Fibroblast of mammary gland (primary cell): Measurements from ENCODE around the gene DIS3L2.
A peak's percentile ranks its signal among the peaks of the same experiment; 100 is the strongest.

ENCODE experiments used
- DNase-seq: peaks from one replicate; pipeline ENCODE4 v3.0.0-alpha.2; 2010; ENCODE audit warnings: low read depth
- H3K4me3 ChIP-seq: 2 replicates; pipeline ENCODE4 v1.5.1; 2011; ENCODE audit warnings: low read depth, mild to moderate bottlenecking, low read length, moderate library complexity; ENCODE audit not compliant: control insufficient read depth
- TF ChIP-seq, protein P1 (sequence below): conservative IDR thresholded peaks from 2 replicates; pipeline ENCODE4 v1.5.1; 2011; ENCODE audit warnings: low read depth, low read length, inconsistent platforms; ENCODE audit not compliant: control insufficient read depth, insufficient read depth

The DIS3L2 gene

DNA sequence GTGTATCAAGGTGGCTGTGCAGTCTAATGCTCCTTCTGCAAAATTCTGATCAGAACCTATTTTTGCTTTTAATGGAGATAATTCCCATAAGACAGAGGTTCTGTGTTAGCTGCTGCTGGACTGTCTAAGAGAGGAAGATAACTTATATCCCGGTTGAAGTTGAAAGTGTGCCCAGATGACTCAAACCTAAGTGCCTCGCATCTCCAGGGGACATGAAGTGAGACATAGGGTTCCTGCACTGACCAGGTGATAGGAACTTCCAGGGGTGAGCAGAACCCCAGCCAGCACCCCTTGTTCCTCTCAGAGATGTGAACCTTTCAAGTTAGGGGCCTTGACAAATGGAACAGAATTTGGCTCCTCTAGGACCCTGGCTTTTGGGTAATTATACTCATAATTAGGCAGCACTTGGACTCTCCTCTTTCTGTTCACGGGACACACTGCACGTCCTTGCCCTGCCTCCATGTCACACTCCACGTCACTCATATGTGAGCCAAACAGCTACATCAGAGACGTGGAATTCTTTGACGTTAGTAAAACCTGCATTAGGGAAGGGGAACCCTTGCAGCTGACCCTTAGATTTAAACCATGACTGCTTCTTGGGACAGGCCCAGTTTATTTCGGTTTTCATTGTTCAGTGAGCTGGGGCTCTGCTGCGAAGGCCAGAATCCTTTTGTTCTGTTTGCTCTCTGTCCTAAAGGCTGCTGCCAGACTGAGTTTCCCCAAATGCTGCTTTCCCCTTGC is 312.6 kb downstream of the DIS3L2 start:
- H3K4me3 ChIP-seq, result no peak overlapping the region
- peak; percentile 43 for DNase-seq
- TF ChIP-seq, protein P1, sequence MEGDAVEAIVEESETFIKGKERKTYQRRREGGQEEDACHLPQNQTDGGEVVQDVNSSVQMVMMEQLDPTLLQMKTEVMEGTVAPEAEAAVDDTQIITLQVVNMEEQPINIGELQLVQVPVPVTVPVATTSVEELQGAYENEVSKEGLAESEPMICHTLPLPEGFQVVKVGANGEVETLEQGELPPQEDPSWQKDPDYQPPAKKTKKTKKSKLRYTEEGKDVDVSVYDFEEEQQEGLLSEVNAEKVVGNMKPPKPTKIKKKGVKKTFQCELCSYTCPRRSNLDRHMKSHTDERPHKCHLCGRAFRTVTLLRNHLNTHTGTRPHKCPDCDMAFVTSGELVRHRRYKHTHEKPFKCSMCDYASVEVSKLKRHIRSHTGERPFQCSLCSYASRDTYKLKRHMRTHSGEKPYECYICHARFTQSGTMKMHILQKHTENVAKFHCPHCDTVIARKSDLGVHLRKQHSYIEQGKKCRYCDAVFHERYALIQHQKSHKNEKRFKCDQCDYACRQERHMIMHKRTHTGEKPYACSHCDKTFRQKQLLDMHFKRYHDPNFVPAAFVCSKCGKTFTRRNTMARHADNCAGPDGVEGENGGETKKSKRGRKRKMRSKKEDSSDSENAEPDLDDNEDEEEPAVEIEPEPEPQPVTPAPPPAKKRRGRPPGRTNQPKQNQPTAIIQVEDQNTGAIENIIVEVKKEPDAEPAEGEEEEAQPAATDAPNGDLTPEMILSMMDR, result no peak

DNA sequence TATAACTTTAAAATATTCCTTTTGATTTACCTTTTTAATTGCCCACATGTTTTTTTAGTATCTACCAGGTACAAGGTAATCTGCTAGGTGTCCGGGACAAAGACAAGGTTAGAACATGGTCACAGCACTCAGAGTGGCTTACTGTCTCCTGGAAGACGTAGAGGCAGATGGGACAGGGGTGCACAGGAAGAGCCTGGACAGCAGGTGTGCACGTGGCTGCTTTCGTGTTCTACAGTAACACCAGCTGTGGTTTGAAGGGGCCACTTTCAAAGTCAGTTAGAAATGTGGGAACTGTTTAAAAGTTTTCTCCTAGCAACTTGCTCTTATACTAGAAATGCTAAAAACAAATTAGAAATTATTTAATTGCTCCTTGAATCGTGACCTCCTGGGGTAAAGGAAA is 314.2 kb downstream of the DIS3L2 start:
- no peak for DNase-seq
- TF ChIP-seq, protein P1, result no peak

DNA sequence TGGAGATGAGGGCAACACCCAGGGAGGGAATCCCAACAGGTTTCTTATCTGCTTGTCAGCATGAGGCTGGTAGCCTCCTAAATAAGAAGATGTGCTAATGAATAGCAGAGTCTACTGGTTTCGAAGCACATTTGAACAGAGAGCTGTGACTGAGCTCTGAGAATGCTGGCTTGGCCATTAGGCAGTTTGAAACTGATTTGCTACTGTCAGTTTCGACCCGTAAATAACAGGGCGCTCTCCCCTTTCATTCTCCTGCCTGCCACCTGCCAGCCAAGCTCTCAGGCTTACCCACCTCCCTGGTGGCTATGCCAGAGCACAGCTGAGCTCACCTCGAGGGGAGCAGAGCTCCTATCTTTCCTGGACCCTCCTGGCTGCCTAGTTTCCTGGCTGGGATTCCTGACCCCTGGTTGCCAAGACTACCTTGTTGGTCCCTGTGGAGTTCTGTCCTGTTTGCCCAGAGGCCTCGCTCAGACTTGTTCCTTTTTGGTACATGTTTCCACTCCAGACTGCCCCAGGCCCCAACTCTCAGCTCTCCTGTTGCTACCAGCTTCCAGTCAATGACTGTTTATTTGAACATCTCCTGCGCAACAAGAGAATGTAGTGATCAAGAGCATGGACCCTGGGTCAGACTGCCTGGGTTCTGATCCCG is 314.7 kb downstream of the DIS3L2 start:
- DNase-seq, result no peak
- TF ChIP-seq, protein P1, result no peak
- no peak overlapping the region for H3K4me3 ChIP-seq

More for the DNA sequence above, 314.2 kb downstream of the DIS3L2 start:
- no peak overlapping the region for H3K4me3 ChIP-seq

DNA sequence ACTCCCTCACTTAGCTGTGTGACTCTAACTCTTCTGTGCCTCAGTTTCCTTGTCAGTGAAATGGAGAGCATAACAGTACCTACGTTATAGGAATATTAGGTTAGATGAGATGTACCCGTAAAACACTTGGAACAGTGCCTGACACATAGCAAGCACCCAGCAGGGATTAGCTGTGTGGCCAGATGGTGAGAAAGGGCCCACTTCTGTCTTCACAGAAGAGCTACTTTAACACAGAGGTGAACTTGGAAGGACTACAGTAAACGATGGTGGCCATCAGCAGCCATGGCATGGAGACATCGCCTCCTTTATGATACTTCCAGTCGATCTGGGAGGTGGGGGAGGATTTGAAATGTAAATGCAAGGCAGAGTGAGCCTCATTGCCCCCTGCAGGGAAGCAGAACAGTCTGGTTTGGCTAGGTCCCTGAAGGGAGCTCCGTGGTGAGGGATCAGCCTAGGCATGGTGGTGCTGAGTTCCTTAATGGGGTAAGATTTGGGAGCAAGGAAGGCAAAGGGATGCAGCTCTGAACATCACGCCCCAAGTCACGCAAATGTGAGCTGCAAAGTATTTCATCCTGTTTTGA is 315.3 kb downstream of the DIS3L2 start:
- no peak for DNase-seq
- no peak overlapping the region for H3K4me3 ChIP-seq
- TF ChIP-seq, protein P1, result no peak

DNA sequence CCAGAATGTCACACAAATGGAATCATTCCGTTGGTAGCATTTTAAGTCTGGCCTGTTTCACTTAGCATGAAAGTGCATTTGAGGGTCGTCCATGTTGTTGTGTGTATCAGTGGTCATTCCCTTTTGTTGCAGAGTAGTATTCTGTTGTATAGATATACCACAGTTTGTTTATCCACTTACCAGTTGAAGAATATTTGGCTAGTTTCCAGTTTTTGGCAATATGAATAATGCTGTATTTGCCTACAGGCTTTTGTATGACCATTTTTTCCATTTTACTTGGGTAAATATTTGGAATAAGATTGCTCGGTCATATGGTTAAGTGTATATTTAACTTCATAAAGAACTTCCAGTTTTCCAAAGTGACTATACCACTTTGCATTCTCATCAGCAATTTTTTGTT is 317.0 kb downstream of the DIS3L2 start:
- no peak for DNase-seq
- TF ChIP-seq, protein P1, result no peak
- no peak overlapping the region for H3K4me3 ChIP-seq

DNA sequence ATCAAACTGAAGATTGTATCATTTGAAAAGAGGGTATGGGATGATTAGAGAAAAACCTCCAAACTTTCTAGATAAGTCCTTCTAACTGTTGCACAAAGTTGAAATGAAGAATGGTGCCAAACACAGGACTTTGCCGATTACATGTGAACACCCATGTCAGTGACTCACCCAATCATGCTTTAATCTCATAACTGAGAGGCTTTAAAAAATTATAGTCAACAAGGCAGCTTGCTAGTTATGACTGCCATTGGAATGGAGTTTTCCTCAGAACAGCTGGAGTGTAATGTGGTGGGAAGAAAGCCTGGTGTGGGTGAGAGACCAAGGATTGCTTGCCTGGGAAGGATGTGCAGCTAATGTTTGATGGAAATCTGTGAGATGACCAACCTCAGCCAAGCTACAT is 318.8 kb downstream of the DIS3L2 start:
- no peak overlapping the region for H3K4me3 ChIP-seq
- peak; percentile 7 for DNase-seq
- TF ChIP-seq, protein P1, result no peak
